ENCODE data around the gene APCDD1.

The APCDD1 gene

GRCh38 chr18:10436160-10436559 lies 18.3 kb upstream of the APCDD1 start:
- DNase-seq: no peak

- DNase-seq: peak; percentile 7 to 16
Observed at GRCh38 chr18:10437837-10438236, 16.6 kb upstream of the APCDD1 start.

- DNase-seq: no peak
Observed at GRCh38 chr18:10439898-10440297, 14.5 kb upstream of the APCDD1 start.

- DNase-seq: no peak
Observed at GRCh38 chr18:10440884-10441283, 13.6 kb upstream of the APCDD1 start.

GRCh38 chr18:10441472-10441871 lies 13.0 kb upstream of the APCDD1 start:
- DNase-seq: no peak

GRCh38 chr18:10442551-10442971 lies 11.9 kb upstream of the APCDD1 start:
- DNase-seq: no peak

- DNase-seq: no peak
Observed at GRCh38 chr18:10443001-10443400, 11.4 kb upstream of the APCDD1 start.

GRCh38 chr18:10444314-10445006 lies 10.0 kb upstream of the APCDD1 start:
- no peak for DNase-seq

- DNase-seq: no peak
Observed at GRCh38 chr18:10449396-10449795, 5.0 kb upstream of the APCDD1 start.

- no peak for DNase-seq
Observed at GRCh38 chr18:10450986-10451385, 3.4 kb upstream of the APCDD1 start.

GRCh38 chr18:10453261-10453805 lies 1.1 kb upstream of the APCDD1 start:
- DNase-seq: no peak

GRCh38 chr18:10454681-10455557 lies 484 bp downstream of the APCDD1 start:
- no peak for DNase-seq

GRCh38 chr18:10455726-10456453 lies 1.5 kb downstream of the APCDD1 start:
- no peak for DNase-seq

- DNase-seq: no peak
Observed at GRCh38 chr18:10456718-10457117, 2.3 kb downstream of the APCDD1 start.

GRCh38 chr18:10457128-10457527 lies 2.7 kb downstream of the APCDD1 start:
- DNase-seq: no peak

- no peak for DNase-seq
Observed at GRCh38 chr18:10457767-10458166, 3.3 kb downstream of the APCDD1 start.

GRCh38 chr18:10458691-10459090 lies 4.3 kb downstream of the APCDD1 start:
- no peak for DNase-seq

GRCh38 chr18:10459587-10459986 lies 5.2 kb downstream of the APCDD1 start:
- no peak for DNase-seq

- no peak for DNase-seq
Observed at GRCh38 chr18:10460414-10461018, 6.1 kb downstream of the APCDD1 start.

- no peak for DNase-seq
Observed at GRCh38 chr18:10461989-10462388, 7.6 kb downstream of the APCDD1 start.

GRCh38 chr18:10462597-10462996 lies 8.2 kb downstream of the APCDD1 start:
- no peak for DNase-seq

GRCh38 chr18:10463096-10463495 lies 8.7 kb downstream of the APCDD1 start:
- no peak for DNase-seq

GRCh38 chr18:10463741-10464140 lies 9.3 kb downstream of the APCDD1 start:
- no peak for DNase-seq
